GM18499 (cell line): ENCODE results near the gene LIN9.

Experiments used
- ATAC-seq: cut with Tn5 transposase; IDR thresholded peaks from one replicate; pipeline ENCODE4 v1.9.1; 2021; ENCODE audit warnings: moderate number of reproducible peaks; ENCODE audit not compliant: insufficient read depth, unreplicated experiment

LIN9 gene

DNA sequence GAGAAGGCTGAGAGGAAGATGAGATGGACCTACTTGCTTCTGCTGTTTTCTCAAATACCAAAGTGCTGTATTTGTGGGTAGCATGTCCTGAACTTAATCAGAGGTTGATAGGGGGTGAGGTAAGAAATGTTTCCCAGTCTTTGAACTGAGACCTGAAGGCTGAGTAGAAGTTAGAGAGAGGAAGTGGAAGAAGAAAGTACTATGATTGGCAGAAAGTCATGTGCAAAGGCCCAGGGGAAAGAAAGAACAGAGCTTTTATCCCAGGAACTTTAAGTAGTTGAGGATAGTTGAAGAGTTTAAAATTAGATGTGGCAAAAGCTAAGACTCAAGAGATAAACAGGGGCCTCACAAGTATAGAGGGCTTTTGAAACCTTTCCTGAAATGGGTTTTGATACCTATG lies 15.5 kb upstream of the LIN9 start:
- no peak for ATAC-seq

- ATAC-seq, result no peak
Measured at GRCh38 chr1:226322986-226323385, 14.0 kb upstream of the LIN9 start.

DNA sequence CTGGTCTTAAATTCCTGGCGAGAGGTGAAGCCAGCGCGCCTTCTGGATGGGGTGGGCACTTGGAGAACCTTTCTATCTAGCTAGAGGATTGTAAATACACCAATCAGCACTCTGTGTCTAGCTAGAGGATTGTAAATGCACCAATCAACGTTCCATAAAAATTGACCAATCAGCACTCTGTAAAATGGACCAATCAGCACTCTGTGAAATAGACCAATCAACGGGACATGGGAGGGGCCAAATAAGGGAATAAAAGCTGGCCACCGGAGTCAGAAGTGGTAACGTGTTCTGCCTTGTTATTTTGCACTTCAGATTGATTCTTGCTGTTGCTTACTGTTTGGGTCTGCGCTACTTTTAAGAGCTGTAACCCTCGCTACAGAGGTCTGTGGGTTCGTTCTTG lies 12.0 kb upstream of the LIN9 start:
- no peak for ATAC-seq

- no peak for ATAC-seq
Measured at GRCh38 chr1:226318471-226318870, 9.5 kb upstream of the LIN9 start.

DNA sequence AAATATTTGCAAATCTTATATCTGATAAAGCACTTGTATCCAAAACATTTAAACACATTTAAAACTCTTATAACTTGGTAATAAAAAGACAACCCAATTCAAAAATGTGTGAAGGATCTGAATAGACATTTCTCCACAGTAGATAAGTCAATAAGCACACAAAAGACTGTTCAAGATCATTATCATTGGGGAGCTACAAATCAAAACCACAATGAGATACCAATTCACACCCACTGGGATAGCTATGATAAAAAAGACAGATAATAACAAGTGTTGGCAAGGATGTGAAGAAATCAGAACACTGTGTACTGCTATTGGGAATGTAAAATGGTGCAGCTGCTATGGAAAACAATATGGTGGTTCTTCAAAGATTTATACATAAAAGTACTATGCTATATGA lies 5.1 kb upstream of the LIN9 start:
- no peak for ATAC-seq

DNA sequence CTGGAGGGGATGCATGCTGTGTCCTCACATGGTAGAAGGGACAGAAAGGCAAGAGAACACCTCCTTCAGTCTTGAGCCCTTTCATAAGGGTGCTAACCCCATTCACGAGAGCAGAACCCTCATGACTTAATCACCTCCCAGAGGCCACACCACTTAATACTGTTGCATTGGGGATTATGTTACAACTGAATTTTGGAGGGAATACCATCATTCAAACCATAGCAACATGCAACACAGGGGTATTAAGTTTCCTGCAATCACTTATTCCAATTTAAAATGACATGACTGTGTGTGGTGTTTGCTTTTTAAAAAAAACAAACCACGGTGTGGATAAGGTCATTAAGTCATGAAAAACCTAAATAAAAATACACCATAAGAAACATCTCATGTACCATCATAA lies 3.1 kb upstream of the LIN9 start:
- no peak for ATAC-seq

GRCh38 chr1:226311376-226311775 lies 2.4 kb upstream of the LIN9 start:
- ATAC-seq, result no peak

GRCh38 chr1:226310637-226311195 lies 1.8 kb upstream of the LIN9 start:
- no peak for ATAC-seq

DNA sequence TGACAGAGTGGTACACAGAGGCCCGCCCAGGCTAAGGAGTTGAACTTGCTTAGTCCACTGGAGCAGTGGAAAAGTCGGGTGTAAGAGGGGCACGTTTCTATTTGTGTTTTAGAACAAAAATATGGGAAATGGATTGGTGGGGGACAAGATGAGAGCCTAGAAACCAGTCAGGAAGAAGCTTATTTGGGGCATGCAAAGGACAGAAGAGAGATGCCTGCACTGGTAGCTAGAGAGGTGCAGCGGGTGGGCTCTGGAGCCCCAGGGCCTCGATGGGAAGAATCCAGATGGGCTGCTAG lies 1.2 kb upstream of the LIN9 start:
- no peak for ATAC-seq

DNA sequence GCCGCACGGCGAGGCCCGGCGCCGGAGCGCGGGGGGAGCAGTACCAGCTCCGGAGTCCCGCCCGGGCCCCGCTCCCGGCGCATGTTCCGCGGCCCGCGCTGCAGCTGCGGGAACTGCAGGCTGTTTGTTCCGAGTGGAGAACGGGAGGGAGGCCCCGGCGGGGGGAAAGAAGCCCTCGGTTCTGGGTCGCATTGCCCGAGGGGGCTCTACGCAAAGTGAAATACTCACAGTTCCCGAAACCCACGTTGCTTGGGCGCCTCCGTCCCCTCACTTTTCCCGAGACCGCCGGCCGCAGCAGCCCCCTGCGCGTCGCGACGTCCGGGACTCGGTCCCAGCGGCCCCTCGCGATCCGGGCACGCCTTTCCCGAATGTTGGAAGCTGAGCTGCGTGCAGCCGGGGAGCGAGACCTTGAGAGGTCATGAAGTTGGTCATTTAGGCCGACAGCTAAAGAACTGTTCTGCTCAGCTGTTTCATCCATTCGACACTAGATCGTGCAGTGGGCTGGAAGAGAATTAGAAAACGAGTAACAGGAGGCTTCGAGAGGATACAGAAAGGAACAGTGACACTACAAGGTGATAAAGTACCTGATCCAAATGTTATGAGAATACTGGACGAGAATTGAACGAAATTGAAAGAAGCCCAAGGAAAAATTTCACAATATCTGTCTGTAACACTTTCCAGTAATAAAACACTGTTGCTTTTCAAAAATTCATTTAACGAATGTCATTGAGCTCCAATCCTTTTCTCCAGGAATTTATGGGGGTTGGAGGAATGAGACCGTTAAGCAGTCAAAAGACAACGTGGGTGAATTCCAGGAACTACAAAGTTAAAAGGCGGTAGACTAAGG lies 657 bp upstream of the LIN9 start:
- no peak for ATAC-seq

DNA sequence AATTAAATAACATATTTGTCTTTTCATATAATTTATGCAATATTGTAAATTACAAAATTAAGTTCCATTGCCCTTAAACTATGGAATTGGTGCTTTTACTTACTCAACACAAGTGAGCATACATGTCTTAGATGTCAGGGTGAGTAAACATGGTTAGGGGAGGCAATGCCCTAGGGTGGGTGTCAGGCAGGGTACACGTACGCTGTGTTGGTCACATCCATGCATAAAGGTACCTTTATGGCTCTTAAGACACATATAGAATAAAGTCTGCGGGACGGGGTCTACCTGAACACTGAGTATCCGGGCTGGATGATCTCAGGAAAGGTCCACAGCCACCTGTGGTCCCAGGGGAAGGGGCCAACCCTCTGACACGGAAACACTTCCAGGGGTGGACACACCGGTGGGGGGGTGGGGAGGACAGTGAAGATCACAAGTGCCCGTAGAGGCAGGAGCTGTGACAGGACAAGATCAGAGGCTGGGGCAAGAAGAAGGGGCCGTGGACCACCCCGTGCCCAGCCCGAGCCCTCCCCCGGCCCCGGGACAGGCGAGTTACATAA lies 720 bp downstream of the LIN9 start:
- no peak for ATAC-seq

GRCh38 chr1:226306425-226306824 lies 2.5 kb downstream of the LIN9 start:
- no peak for ATAC-seq

GRCh38 chr1:226305184-226305583 lies 3.8 kb downstream of the LIN9 start:
- no peak for ATAC-seq

GRCh38 chr1:226304291-226304955 lies 4.5 kb downstream of the LIN9 start:
- no peak for ATAC-seq

- no peak for ATAC-seq
Measured at GRCh38 chr1:226302731-226303130, 6.2 kb downstream of the LIN9 start.

DNA sequence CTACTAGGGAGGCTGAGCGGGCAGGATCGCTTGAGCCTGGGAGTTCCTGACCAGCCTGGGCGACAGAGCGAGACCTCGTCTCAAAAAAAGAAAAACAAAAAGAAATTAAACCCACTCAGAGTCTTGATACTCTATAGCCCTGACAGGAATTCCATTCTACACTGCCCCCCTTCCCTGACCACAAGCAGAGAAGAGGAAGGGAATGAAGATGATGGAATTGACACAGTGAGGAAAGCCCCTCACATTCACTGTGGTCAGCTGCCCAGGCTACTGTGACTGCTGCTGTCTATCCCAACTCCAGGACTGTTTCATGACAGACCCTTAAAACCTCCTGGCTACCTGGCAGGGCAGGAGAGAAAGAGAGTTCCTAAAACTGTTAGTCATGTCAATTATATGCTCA lies 12.1 kb downstream of the LIN9 start:
- ATAC-seq, result no peak

DNA sequence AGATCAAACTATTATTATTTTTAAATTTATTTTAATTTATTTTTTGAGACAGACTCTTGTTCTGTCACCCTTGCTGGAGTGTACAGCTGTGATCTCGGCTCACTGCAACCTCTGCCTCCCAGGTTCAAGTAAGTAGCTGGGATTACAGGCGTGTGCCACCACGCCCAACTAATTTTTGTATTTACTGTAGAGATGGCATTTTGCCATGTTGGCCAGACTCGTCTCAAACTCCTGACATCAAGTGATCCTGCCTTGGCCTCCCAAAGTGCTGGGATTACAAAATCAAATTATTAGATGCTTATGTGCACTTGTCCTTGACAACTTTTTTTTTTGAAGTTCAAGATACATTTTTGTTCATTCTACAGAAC lies 15.4 kb downstream of the LIN9 start:
- no peak for ATAC-seq

DNA sequence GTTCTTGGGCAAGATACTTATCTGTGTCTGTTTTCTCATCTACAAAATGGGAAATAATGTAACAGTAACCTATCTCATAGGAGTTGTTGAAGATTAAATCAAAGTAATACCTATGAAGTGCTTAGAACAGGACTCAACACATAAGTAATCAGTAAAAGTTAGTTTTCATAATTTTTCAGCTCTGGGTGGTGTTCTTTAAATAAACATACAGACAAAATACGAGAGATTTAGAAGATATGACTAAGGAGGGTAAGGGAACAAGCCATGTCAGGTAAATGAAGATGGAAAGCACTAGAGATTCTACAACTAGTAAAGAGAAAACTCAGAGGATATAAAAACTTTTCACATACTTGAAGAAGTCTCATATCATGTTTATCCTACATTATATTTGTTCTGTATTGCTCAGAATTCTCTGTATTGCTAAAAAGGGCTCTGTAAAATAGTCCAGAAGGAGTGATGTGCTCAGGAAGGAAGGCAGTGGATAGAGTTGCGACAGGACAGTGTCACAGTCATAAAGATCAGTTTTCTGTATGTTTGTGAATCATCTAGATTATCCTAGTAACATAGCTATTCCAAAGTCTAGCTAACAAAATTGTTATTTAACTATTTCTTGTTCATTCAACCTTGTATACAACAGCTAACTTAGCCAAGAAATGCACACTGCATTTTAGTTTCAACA lies 16.0 kb downstream of the LIN9 start:
- ATAC-seq, result no peak

- no peak for ATAC-seq
Measured at GRCh38 chr1:226287587-226287986, 21.4 kb downstream of the LIN9 start.

DNA sequence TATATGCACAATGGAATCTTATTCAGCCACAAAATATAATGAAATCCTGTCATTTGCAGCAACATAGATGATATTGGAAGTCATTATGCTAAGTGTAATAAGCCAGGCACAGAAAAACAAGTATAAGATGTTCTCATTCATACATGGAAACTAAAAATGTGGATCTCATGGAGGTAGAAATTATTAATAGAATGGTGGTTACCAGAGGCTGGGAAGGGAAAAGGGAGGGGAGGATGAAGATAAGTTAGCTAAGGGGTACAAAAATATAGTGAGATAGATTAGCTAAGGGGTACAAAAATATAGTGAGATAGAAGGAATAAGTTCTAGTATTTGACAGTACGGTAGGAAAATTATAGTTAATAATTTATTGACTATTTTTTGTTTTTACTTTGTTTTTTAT lies 27.9 kb downstream of the LIN9 start:
- no peak for ATAC-seq

DNA sequence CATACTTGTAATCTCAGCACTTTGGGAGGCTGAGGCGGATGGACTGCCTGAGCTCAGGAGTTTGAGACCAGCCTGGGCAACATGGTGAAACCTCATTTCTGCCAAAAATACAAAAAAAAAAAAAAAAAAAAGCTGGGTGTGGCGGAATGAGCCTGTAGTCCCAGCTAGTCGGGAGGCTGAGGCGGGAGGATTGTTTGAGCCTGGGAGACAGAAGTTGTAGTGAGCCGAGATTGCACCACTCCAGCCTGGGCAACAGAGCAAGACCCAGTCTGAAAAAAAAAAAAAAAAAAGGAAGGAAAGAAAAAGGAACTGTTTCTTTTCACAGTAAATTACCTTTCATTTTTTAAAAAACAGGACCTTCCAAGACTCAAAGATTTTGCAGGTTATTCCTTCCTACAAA lies 29.5 kb downstream of the LIN9 start:
- no peak for ATAC-seq
